ENCODE measurements around the gene CYBRD1.

DNA sequence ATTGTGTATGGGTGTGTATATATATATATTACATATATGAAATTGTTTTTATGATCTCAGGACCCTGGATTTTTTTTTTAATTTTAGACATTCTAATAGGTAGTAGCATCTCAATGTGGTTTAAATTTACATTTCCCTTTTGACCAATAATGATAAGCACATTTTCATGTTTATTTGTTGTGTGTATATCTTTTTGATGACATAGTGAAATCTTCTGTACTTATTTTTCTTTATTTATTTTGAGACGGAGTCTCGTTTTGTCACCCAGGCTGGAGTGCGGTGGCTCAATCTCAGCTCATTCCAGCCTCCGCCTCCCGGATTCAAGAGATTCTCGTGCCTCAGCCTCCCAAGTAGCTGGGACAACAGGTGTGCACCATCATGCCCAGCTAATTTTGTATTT is 35.1 kb upstream of the CYBRD1 start:
- TF ChIP-seq, protein P1, sequence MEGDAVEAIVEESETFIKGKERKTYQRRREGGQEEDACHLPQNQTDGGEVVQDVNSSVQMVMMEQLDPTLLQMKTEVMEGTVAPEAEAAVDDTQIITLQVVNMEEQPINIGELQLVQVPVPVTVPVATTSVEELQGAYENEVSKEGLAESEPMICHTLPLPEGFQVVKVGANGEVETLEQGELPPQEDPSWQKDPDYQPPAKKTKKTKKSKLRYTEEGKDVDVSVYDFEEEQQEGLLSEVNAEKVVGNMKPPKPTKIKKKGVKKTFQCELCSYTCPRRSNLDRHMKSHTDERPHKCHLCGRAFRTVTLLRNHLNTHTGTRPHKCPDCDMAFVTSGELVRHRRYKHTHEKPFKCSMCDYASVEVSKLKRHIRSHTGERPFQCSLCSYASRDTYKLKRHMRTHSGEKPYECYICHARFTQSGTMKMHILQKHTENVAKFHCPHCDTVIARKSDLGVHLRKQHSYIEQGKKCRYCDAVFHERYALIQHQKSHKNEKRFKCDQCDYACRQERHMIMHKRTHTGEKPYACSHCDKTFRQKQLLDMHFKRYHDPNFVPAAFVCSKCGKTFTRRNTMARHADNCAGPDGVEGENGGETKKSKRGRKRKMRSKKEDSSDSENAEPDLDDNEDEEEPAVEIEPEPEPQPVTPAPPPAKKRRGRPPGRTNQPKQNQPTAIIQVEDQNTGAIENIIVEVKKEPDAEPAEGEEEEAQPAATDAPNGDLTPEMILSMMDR (IDR thresholded peaks at IDR 0.05) = no peak
- TF ChIP-seq EZH2 (IDR thresholded peaks at IDR 0.05; ENCODE audit: borderline replicate concordance, insufficient read depth, low read depth, low read length, poor library complexity, severe bottlenecking) = no peak
